22Rv1 (cell line): ENCODE measurements around the gene FBXO11.

Experiments
- CTCF ChIP-seq: fragments of 450-650 bp; IDR thresholded peaks from 2 replicates; pipeline ENCODE4 v1.5.1; 2017; ENCODE audit warnings: mild to moderate bottlenecking
- ZFX ChIP-seq: fragments of 450-650 bp; IDR thresholded peaks from 2 replicates; pipeline ENCODE4 v1.6.1; 2017; ENCODE audit warnings: antibody characterized with exemption, borderline replicate concordance

GRCh38 chr2:47864566-47864965, 41.7 kb downstream of the FBXO11 start:
- TF ChIP-seq CTCF (no peak), ZFX (no peak)
